ENCODE results near the gene ISY1.

The ISY1 gene

GRCh38 chr3:129084501-129084900, 76.4 kb downstream of the ISY1 start:
- no peak overlapping the region for H3K4me3 ChIP-seq (ENCODE audit: low read length)
- no peak for DNase-seq (ENCODE audit: low read depth)
- TF ChIP-seq CTCF (IDR thresholded peaks at IDR 0.05; ENCODE audit: insufficient read depth, low read depth, low read length, missing control alignments), result no peak

GRCh38 chr3:129082026-129082425, 78.8 kb downstream of the ISY1 start:
- TF ChIP-seq CTCF (IDR thresholded peaks at IDR 0.05; ENCODE audit: insufficient read depth, low read depth, low read length, missing control alignments), result no peak
- no peak overlapping the region for H3K4me3 ChIP-seq (ENCODE audit: low read length)
- no peak for DNase-seq (ENCODE audit: low read depth)

- DNase-seq (ENCODE audit: low read depth), result no peak
- no peak overlapping the region for H3K4me3 ChIP-seq (ENCODE audit: low read length)
- TF ChIP-seq CTCF (IDR thresholded peaks at IDR 0.05; ENCODE audit: insufficient read depth, low read depth, low read length, missing control alignments), result no peak
Observed at GRCh38 chr3:129081503-129081902, 79.4 kb downstream of the ISY1 start.

- TF ChIP-seq CTCF (IDR thresholded peaks at IDR 0.05; ENCODE audit: insufficient read depth, low read depth, low read length, missing control alignments), result no peak
- H3K4me3 ChIP-seq (ENCODE audit: low read length), result no peak overlapping the region
- no peak for DNase-seq (ENCODE audit: low read depth)
Observed at GRCh38 chr3:129078510-129078909, 82.4 kb downstream of the ISY1 start.
